GM18873 (cell line): ENCODE results near the gene HOXD10.

Experiments
- ATAC-seq: cut with Tn5 transposase; IDR thresholded peaks from one replicate; pipeline ENCODE4 v1.9.1; 2021; ENCODE audit warnings: mild to moderate bottlenecking, moderate library complexity, moderate number of reproducible peaks; ENCODE audit not compliant: unreplicated experiment, low FRiP score

HOXD10 gene

GRCh38 chr2:176105730-176106580, 10.6 kb upstream of the HOXD10 start:
- no peak for ATAC-seq

- no peak for ATAC-seq
These were observed 9.7 kb upstream of the HOXD10 start, which contains the start of gene HOXD11 for GRCh38 chr2:176106581-176107539. TSS of gene HOXD11 (plus strand) at chr2:176107280. CDS start at chr2:176107356, 76 bp downstream.

GRCh38 chr2:176107731-176108181, 8.8 kb upstream of the HOXD10 start:
- no peak for ATAC-seq

- no peak for ATAC-seq
These were observed 7.2 kb upstream of the HOXD10 start for GRCh38 chr2:176109192-176109901.

- ATAC-seq: no peak
These were observed 6.6 kb upstream of the HOXD10 start for GRCh38 chr2:176109946-176110345.

GRCh38 chr2:176110415-176111308, 5.9 kb upstream of the HOXD10 start:
- no peak for ATAC-seq

- ATAC-seq: no peak
These were observed 5.3 kb upstream of the HOXD10 start for GRCh38 chr2:176111309-176111663.

GRCh38 chr2:176111846-176112374, 4.7 kb upstream of the HOXD10 start:
- no peak for ATAC-seq

GRCh38 chr2:176112375-176113302, 3.9 kb upstream of the HOXD10 start:
- no peak for ATAC-seq

GRCh38 chr2:176114120-176114929, 2.3 kb upstream of the HOXD10 start:
- no peak for ATAC-seq

GRCh38 chr2:176114930-176115625, 1.5 kb upstream of the HOXD10 start:
- no peak for ATAC-seq

- no peak for ATAC-seq
These were observed 714 bp downstream of the HOXD10 start for GRCh38 chr2:176117162-176117822.

- no peak for ATAC-seq
These were observed 1.3 kb downstream of the HOXD10 start for GRCh38 chr2:176117823-176118371.

GRCh38 chr2:176118601-176119339, 2.2 kb downstream of the HOXD10 start:
- ATAC-seq: no peak
